Stimulated activated CD4-positive, alpha-beta T cell treated with anti-CD3 and anti-CD28 coated beads, Interleukin-1b, Interleukin-23, amount 100 ng/mL, for 24 hours (primary cell): ENCODE results near the gene SPDYE6.
"Not testable (repeated sequence)": the region's sequence is repeated elsewhere in the genome, so short reads cannot be mapped to it uniquely, and the experiment has no call there.

Experiments
- DNase-seq, 4 experiments: peaks; one replicate each; pipeline ENCODE4 v3.0.0-alpha.2; 2020; ENCODE audit warnings: low read depth in 4 of 4, low spot score in 1 of 4

Gene SPDYE6

DNA sequence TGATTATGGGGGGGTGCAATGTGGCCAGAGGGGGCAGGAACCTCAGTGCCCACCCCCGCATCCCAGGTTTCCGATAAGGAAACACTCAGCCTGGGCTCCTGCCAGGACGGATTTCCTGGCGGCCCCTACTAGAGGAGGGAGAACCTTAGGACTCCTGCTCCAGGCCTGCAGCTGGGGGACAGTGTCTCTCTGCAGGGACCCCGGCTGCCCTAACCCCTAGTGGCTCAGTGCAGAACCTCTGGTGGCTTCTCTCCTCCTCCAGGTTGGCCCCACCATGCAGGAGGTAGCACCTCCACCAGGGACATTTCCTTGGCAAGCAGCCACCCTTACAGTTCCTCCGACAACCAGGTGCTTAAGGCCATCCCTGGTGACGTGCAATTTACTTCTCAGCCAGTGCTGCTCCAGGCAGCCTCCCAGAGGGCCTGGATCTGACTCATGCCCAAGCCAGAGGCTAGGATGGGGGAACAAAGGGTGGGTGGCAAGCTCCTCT is 37.7 kb downstream of the SPDYE6 start:
- no peak for DNase-seq

GRCh38 chr7:102317231-102318059 is 38.8 kb downstream of the SPDYE6 start:
- no peak for DNase-seq

GRCh38 chr7:102313997-102314780 is 42.1 kb downstream of the SPDYE6 start:
- DNase-seq, result no peak

DNA sequence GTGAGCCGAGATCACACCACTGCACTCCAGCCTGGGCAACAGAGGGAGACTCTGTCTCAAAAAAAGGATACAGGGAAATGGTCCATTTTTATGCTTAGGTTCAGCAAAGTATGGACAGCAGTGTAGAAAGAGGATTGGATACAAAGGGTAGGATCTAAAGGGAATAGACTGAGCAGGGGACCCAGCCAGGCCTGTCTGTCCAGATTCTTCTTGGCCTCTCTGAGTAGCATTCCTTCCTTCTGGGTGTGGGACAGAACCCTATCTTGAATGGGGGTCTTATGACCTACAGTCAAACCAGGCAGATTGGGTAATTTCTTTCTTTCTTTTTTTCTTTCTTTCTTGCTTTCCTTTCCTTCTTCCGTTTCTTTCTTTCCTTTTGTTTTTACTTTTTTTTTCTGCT is 43.9 kb downstream of the SPDYE6 start:
- no peak for DNase-seq

DNA sequence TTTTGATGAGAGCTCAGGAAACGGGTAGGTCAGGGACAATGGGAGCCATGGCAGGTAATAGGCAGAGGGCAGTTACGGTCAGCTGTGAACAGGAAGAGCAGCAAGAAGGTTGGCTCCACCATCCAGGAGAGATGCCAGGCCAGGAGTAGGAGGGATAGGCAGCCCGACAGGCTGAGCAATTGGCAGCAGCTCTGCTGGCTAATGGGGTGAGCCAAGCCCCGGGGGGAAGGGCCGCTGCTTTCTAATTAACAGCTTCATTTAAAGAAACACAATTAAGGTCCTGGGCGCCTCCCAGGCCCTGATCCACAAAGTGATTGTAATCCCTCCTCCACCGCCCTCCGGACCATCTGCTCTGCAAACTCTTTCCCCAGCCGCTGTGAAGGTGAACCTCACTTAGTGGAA is 45.8 kb downstream of the SPDYE6 start:
- no peak for DNase-seq

GRCh38 chr7:102306916-102307677 is 49.1 kb downstream of the SPDYE6 start:
- no peak for DNase-seq

GRCh38 chr7:102305414-102306268 is 50.6 kb downstream of the SPDYE6 start:
- DNase-seq, result no peak

DNA sequence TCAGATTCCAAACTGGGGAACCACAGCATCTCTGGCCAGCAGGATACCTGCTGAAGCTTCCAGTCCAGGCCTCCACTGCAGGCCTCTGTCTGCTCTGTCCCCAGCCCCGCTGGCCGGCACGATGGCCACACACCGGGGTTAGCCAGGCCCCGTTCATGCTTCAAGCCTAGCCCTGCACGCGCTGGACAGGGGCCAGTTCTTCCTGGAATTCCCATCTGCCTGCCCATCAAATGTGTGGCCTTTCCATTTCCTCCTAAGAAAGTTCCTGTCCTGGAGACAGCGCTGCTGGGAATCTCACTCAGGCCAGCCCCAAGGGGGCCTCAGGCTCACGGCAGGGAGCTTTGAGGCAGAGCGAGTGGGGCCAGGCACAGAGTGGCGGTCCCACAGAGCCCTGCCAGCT is 51.6 kb downstream of the SPDYE6 start:
- no peak for DNase-seq

DNA sequence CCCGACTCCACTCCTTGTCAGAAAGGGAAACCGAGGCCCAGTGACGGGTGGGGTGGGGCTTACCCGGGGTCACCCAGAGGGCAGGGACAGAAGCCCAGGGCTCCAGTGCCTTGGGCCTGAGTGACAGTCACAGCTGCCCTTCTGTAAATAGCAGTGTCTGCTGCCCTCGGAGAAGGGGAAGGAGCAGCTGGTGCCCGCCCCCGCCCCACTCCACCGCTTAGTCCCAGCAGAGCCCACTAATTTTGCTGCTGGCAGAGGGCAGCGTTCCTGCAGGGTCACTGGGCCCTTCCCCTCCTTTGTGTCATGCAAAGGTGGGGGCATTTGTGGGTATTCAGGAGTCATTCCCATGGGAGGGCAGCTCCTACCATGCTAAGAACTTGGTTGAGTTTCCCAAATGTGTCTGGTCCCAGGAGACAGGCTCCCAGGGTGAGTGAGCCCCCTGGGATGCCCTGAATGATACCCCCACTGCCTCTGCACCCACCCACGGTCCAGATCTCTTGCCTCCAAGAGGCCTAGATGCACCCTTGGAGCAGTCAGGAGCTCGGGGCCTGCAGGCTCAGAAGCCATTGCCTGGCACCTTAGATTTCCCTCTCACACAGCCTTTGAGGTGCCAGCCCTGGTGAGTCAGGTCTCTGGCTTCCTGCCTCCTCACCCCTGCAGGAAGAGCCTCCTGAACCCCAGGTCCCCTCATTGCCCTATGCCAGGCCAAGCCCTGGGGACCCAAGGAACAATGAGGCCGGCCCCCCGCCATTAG is 52.4 kb downstream of the SPDYE6 start:
- DNase-seq, result no peak

DNA sequence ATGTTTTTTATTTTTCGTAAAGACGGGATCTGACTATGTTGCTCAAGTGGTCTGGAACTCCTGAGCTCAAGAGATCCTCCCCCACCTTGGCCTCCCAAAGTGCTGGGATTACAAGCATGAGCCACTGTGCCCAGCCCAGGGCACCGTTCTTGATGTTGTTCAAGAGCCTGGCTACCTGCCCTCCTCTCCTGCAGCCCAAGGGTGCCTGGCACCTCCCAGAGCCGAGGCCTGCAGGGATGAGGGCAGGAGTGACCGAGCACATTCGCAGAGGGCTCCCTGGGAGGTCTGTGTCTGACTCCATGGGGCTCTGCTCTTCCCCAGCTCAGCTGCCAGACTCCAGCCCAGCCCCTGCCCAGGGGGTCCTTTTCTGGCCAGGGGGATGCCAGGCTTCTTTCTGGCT is 54.2 kb downstream of the SPDYE6 start:
- no peak for DNase-seq

DNA sequence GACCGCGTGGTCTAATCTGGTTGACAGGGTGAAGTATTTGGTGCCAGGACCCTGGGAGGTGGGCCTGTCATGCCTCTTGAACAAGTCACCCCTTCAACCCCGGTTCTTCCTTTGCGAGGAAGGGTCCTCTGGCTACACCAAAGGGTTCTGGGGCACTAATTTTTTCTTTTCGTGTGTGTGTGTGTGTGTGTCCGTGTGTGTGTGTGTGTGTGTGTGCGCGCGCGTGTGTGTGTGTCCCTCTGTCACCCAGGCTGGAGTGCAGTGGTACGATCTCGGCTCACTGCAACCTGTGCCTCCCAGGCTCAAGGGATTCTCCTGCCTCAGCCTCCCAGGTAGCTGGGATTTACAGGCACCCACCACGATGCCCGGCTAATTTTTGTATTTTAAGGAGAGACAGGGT is 54.9 kb downstream of the SPDYE6 start:
- not testable (repeated sequence) for DNase-seq

GRCh38 chr7:102300643-102301221 is 55.5 kb downstream of the SPDYE6 start:
- DNase-seq, result no peak

GRCh38 chr7:102297487-102298218 is 58.6 kb downstream of the SPDYE6 start:
- DNase-seq, result no peak

GRCh38 chr7:102296514-102296913 is 59.7 kb downstream of the SPDYE6 start:
- DNase-seq, result no peak

DNA sequence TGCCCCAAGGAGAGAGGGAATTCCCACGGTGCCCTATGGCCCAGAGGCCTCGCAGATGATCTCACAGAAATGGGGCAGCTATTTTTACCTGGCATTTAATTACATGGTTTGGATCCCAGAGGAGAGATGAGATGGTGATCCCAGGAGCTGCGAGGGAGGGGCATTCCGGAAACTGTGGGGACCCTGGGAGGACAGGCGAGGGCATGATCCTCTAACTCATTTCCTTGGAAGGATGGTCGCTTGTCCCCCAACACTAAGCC is 60.1 kb downstream of the SPDYE6 start:
- DNase-seq, result no peak
